SK-N-SH (cell line): ENCODE data around the gene SRPK1.

Experiments
- CHD2 ChIP-seq: fragments of 150-350 bp; IDR thresholded peaks from 2 replicates; pipeline ENCODE4 v1.6.1; 2018; ENCODE audit warnings: low read length; ENCODE audit not compliant: partially characterized antibody
- CTCF ChIP-seq: fragments of 200-600 bp; sonication (generic); IDR thresholded peaks from 2 replicates; pipeline ENCODE4 v1.6.1; 2017; ENCODE audit warnings: antibody characterized with exemption, mild to moderate bottlenecking, moderate library complexity
- EP300 ChIP-seq, 2 experiments: IDR thresholded peaks; 2 replicates each; pipeline versions ENCODE4 v1.4.0 to v1.6.1; 2012; ENCODE audit warnings: borderline replicate concordance in 1 of 2, low read depth in 1 of 2, low read length in 1 of 2
- EZH2phosphoT487 ChIP-seq: fragments of 200-600 bp; sonication (generic); IDR thresholded peaks from 2 replicates; pipeline ENCODE4 v1.6.1; 2017; ENCODE audit warnings: low read depth, mixed run types, mild to moderate bottlenecking, antibody characterized with exemption, moderate library complexity, borderline replicate concordance
- MAX ChIP-seq: IDR thresholded peaks from 2 replicates; pipeline ENCODE4 v1.4.0; 2012; ENCODE audit warnings: low read depth
- RFX5 ChIP-seq: IDR thresholded peaks from 2 replicates; pipeline ENCODE4 v1.6.1; 2012; ENCODE audit warnings: mild to moderate bottlenecking, improper control_type of control experiment, low read length
- SMC3 ChIP-seq: IDR thresholded peaks from 2 replicates; pipeline ENCODE4 v1.6.1; 2012; ENCODE audit warnings: low read depth, low read length, improper control_type of control experiment
- TAF1 ChIP-seq: IDR thresholded peaks from 2 replicates; pipeline ENCODE4 v1.6.1; 2012; ENCODE audit warnings: low read depth, mild to moderate bottlenecking, low read length, moderate library complexity, borderline replicate concordance
- YY1 ChIP-seq: IDR thresholded peaks from 2 replicates; pipeline ENCODE4 v1.4.0; 2012; ENCODE audit warnings: low read depth, mild to moderate bottlenecking
- TF ChIP-seq, protein P1 (sequence below): IDR thresholded peaks from 2 replicates; pipeline ENCODE4 v1.4.0; 2012; ENCODE audit warnings: low read depth, borderline replicate concordance
- TF ChIP-seq, protein P2 (sequence below): IDR thresholded peaks from 2 replicates; pipeline ENCODE4 v1.4.0; 2012; ENCODE audit warnings: low read depth, borderline replicate concordance

- TF ChIP-seq CTCF (no peak), EP300 (IDR thresholded peaks at IDR 0.05; ENCODE audit: borderline replicate concordance in 1 of 2, low read depth in 1 of 2, low read length in 1 of 2) (no peak), YY1 (no peak), SMC3 (no peak), MAX (no peak), TAF1 (no peak), CHD2 (no peak), EZH2phosphoT487 (no peak), RFX5 (no peak)
- TF ChIP-seq, protein P1, sequence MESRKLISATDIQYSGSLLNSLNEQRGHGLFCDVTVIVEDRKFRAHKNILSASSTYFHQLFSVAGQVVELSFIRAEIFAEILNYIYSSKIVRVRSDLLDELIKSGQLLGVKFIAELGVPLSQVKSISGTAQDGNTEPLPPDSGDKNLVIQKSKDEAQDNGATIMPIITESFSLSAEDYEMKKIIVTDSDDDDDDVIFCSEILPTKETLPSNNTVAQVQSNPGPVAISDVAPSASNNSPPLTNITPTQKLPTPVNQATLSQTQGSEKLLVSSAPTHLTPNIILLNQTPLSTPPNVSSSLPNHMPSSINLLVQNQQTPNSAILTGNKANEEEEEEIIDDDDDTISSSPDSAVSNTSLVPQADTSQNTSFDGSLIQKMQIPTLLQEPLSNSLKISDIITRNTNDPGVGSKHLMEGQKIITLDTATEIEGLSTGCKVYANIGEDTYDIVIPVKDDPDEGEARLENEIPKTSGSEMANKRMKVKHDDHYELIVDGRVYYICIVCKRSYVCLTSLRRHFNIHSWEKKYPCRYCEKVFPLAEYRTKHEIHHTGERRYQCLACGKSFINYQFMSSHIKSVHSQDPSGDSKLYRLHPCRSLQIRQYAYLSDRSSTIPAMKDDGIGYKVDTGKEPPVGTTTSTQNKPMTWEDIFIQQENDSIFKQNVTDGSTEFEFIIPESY, result no peak
- TF ChIP-seq, protein P2, sequence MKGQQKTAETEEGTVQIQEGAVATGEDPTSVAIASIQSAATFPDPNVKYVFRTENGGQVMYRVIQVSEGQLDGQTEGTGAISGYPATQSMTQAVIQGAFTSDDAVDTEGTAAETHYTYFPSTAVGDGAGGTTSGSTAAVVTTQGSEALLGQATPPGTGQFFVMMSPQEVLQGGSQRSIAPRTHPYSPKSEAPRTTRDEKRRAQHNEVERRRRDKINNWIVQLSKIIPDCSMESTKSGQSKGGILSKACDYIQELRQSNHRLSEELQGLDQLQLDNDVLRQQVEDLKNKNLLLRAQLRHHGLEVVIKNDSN, result no peak
Measured at GRCh38 chr6:35795453-35796071, 125.3 kb downstream of the SRPK1 start.
